Lower lobe of right lung (tissue), 2 donors: ENCODE data around the gene PNN. TPM values are rescaled to one million over a fixed set of nuclear protein-coding genes. Genes with fewer than 3 reads are reported as not detected.
"Not testable (repeated sequence)": the region's sequence is repeated elsewhere in the genome, so short reads cannot be mapped to it uniquely, and the experiment has no call there.

Source experiments
- ATAC-seq, 2 donors: fragments of 200-7000 bp; cut with Tn5 transposase; one replicate each; pipeline ENCODE4 v1.9.1; 2020 to 2022; ENCODE audit warnings: mild to moderate bottlenecking in 2 of 2, moderate library complexity in 2 of 2
- DNase-seq: peaks from one replicate; pipeline ENCODE4 v3.0.0-alpha.2; 2020
- H3K27ac ChIP-seq: fragments of 200-600 bp; one replicate; pipeline ENCODE4 v1.8.0; 2022
- H3K27me3 ChIP-seq: fragments of 200-600 bp; one replicate; pipeline ENCODE4 v1.8.0; 2022; ENCODE audit warnings: low read depth
- H3K36me3 ChIP-seq: fragments of 200-600 bp; one replicate; pipeline ENCODE4 v1.8.0; 2022; ENCODE audit warnings: mild to moderate bottlenecking
- H3K4me1 ChIP-seq: fragments of 200-600 bp; one replicate; pipeline ENCODE4 v1.8.0; 2022
- H3K4me3 ChIP-seq: fragments of 200-600 bp; one replicate; pipeline ENCODE4 v1.8.0; 2022; ENCODE audit warnings: mild to moderate bottlenecking
- H3K9me3 ChIP-seq: fragments of 200-600 bp; one replicate; pipeline ENCODE4 v1.8.0; 2022
- intact Hi-C: fragments of 100-400 bp; cut with DNase I; formaldehyde crosslinking; loops from one replicate; pipeline ENCODE4 v1.11.0; 2022
- total RNA-seq: library from RNA; stranded (reverse); fragmentation: NEBNext Ultra II Directional; extraction: Animal tissue kit (Norgen Biotek cat#: 25700); gene quantifications from one replicate; pipeline ENCODE4 v1.2.1, GENCODE V29; 2021
- TF ChIP-seq, protein P1 (sequence below): fragments of 200-600 bp; IDR thresholded peaks from one replicate; pipeline ENCODE4 v1.8.0; 2022; ENCODE audit warnings: antibody characterized with exemption, mild to moderate bottlenecking
- donor health status: DM: no; HTN: yes; CAD: no; lungs with severe emphysema.

PNN gene
- total RNA-seq, 1 donor from 2014 or later = 42.9 TPM

DNA sequence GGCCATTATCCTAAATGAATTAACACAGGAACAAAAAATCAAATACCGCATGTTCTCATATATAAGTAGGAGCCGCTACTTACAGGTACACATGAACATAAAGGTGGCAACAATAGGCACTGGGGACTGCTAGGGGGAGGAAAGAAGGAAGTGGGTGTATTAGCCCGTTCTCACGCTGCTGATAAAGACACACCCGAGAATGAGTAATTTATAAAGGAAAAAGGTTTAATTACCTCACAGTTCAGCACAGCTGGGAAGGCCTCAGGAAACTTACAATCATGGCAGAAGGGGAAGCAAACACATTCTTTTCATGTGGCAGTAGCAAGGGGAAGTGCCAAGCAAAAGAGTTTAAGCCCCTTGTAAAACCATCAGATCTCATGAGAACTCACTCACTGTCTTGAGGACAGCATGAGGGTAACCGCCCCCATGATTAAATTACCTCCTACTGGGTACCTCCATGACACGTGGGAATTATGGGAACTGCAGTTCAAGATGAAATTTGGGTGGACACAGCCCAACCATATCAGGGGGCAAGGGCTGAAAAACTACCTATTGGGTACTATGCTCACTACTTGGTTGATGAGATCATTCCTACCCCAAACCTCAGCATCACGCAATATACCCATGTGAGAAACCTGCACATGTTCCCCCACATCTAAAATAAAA, 42.3 kb downstream of the PNN start:
- no peak for ATAC-seq
- H3K27ac ChIP-seq = no peak overlapping the region

DNA sequence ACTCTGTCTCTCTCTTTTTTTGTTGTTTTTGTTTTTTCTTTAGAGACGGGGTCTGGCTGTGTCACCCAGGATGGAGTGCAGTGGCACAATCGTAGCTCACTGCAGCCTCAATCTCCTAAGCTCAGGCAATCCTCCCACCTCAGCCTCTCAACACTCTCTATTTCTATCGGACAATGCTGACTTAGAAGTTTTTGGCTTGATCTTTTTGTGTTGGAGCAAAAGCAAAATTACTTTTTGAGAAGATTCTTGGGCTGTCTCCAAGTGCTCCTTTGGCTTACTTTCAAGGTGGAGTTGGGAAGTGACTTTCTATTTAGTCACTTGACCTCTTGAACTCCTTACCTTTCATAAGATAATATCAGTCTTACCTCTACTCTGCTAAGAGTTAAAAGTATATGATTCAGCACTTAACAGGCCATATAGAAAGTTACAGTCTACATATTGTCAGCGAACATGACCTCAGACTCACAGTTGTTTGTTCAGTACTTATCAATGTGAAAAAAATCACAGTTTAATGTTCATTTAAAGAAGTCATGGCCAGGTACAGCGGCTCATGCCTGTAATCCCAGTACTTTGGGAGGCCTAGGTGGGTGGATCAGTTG, 43.2 kb downstream of the PNN start:
- H3K4me1 ChIP-seq = no peaks in the 10 kb centered on the region
- intact Hi-C loops = no loop called here
- no peak for DNase-seq
- TF ChIP-seq, protein P1, sequence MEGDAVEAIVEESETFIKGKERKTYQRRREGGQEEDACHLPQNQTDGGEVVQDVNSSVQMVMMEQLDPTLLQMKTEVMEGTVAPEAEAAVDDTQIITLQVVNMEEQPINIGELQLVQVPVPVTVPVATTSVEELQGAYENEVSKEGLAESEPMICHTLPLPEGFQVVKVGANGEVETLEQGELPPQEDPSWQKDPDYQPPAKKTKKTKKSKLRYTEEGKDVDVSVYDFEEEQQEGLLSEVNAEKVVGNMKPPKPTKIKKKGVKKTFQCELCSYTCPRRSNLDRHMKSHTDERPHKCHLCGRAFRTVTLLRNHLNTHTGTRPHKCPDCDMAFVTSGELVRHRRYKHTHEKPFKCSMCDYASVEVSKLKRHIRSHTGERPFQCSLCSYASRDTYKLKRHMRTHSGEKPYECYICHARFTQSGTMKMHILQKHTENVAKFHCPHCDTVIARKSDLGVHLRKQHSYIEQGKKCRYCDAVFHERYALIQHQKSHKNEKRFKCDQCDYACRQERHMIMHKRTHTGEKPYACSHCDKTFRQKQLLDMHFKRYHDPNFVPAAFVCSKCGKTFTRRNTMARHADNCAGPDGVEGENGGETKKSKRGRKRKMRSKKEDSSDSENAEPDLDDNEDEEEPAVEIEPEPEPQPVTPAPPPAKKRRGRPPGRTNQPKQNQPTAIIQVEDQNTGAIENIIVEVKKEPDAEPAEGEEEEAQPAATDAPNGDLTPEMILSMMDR = no peak
- no peaks in the 10 kb centered on the region for H3K9me3 ChIP-seq
- no peak overlapping the region for H3K4me3 ChIP-seq
- no peaks in the 10 kb centered on the region for H3K27me3 ChIP-seq
- H3K36me3 ChIP-seq = no peaks in the 10 kb centered on the region
- peak in 1 of 2 donors; percentile 18 for ATAC-seq
- H3K27ac ChIP-seq = no peak overlapping the region

More for the DNA sequence above, 42.3 kb downstream of the PNN start:
- H3K36me3 ChIP-seq = no peaks in the 10 kb centered on the region
- H3K9me3 ChIP-seq = no peaks in the 10 kb centered on the region
- H3K4me1 ChIP-seq = no peaks in the 10 kb centered on the region
- TF ChIP-seq, protein P1 = no peak
- no peak for DNase-seq
- H3K4me3 ChIP-seq = no peak overlapping the region
- H3K27me3 ChIP-seq = no peaks in the 10 kb centered on the region
- intact Hi-C loops = no loop called here

DNA sequence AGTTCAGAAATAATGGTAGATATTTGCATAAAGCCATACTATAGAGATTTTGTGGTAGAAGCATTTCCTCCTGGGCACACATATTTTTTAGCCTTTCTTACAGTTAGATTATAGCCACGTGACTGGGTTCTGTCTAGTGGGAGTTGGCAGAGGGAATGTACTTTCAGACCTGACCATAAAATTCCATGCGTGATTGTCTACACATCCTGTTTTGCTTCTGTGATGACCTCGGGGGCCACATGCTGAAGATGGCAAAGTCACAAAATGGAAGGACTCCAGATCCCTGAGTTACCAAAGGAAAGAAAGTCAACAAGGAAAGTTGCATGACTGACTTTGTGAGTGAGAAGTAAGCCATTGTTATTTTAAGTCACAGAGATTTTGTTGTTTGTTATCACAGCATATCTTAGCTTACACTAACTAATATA, 44.0 kb downstream of the PNN start:
- ATAC-seq = no peak
- no peak overlapping the region for H3K4me3 ChIP-seq
- intact Hi-C loops = no loop called here
- no peak for DNase-seq
- no peak overlapping the region for H3K27ac ChIP-seq
- H3K27me3 ChIP-seq = no peaks in the 10 kb centered on the region
- H3K4me1 ChIP-seq = no peaks in the 10 kb centered on the region
- TF ChIP-seq, protein P1 = no peak
- H3K9me3 ChIP-seq = no peaks in the 10 kb centered on the region
- no peaks in the 10 kb centered on the region for H3K36me3 ChIP-seq

DNA sequence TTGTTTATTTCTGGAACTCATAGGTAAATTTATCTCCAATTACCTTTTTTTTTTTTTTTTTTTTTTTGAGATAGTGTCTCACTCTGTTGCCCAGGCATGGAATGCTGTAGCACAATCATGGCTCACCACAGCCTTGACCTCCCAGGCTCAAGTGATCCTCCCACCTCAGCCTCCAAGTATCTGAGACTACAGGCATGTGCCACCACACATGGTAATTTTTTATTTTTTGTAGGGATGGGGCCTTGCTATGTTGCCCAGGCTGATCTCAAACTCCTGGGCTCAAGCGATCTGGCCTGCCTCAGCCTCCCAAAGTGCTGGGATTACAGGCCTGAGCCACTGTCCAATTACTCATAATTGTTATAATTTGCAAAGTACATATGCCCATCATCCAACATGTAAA, 45.4 kb downstream of the PNN start:
- H3K9me3 ChIP-seq, H3K4me1 ChIP-seq, H3K27ac ChIP-seq, intact Hi-C loops, ATAC-seq, H3K36me3 ChIP-seq, H3K27me3 ChIP-seq, DNase-seq, H3K4me3 ChIP-seq: not testable (repeated sequence)

DNA sequence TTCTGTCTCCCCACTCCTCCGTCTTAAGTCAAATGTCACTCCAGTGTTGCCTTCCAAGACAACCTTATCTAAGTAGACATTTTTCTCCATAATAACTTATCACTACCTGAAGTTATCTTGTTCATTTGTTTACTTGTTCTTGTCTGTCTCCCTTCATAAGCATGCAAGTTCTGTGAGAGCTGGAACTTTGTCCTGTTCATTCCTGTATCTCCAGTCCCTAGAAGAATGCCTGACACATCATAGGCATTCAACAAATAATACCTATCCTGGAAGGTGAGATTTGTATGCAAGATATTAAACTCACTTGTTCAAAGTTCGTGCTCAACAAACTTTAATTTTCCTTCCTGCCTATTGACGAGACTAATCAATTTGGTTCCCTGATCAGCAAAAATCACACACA, 53.0 kb downstream of the PNN start:
- TF ChIP-seq, protein P1 = no peak
- DNase-seq (no peak), ATAC-seq (no peak)
- intact Hi-C loops = no loop called here
- no peak overlapping the region for H3K27ac ChIP-seq
- H3K27me3 ChIP-seq = no peaks in the 10 kb centered on the region
- H3K4me3 ChIP-seq = no peak overlapping the region
- no peaks in the 10 kb centered on the region for H3K9me3 ChIP-seq
- peaks cover 7% of the 10 kb centered on the region for H3K4me1 ChIP-seq
- H3K36me3 ChIP-seq = no peaks in the 10 kb centered on the region

DNA sequence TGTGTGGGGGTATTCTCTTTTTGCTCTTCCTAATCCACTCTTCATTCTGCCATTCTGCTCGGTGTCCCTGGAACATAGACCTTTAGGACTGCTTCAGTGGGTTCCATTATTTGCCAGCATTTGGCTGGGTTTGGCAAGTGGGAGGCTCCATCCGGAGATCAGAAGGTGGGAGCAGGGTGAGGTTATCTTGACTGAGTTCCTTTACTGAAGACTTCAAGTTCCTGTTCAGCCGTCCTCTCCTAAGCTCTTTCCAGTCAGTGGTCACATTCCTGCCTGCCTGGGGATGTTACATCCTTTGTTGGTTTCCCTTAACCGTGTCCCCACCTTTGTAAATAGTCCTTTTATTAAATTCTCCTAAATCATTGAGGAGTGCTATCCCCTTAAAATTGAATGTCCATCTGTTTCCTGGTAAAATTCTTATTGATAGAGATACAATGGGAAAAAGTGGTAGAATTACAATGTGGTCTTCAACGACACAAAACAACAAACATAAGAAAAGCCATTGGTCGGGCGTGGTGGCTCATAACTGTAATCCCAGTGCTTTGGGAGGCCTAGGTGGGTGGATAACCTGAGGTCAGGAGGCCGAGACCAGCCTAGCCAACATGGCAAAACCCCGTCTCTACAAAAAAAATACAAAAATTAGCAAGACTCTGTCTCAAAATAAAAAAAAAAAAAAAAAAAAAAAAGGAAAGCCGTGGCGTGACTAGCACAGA, 53.6 kb downstream of the PNN start:
- no peaks in the 10 kb centered on the region for H3K9me3 ChIP-seq
- ATAC-seq = no peak
- H3K27me3 ChIP-seq = no peaks in the 10 kb centered on the region
- no peak overlapping the region for H3K27ac ChIP-seq
- DNase-seq = no peak
- TF ChIP-seq, protein P1 = no peak
- H3K36me3 ChIP-seq = no peaks in the 10 kb centered on the region
- intact Hi-C loops = no loop called here
- H3K4me1 ChIP-seq = peaks cover 10% of the 10 kb centered on the region
- no peak overlapping the region for H3K4me3 ChIP-seq
